SU-DHL-6 (cell line): Measurements from ENCODE around the gene CTU2.

Experiments
- CTCF ChIP-seq: fragments of 200-600 bp; sonication (generic); IDR thresholded peaks from one replicate; pipeline ENCODE4 v1.5.1; 2017; ENCODE audit warnings: antibody characterized with exemption, mild to moderate bottlenecking, low read length, moderate library complexity; ENCODE audit not compliant: insufficient read depth, poor library complexity, severe bottlenecking
- EZH2phosphoT487 ChIP-seq: fragments of 200-600 bp; sonication (generic), shearing (Covaris generic); conservative IDR thresholded peaks from 2 replicates; pipeline ENCODE4 v1.6.1; 2018; ENCODE audit warnings: mild to moderate bottlenecking, antibody characterized with exemption, low read length, moderate library complexity, mixed read lengths

GRCh38 chr16:88657371-88657770 lies 48.9 kb upstream of the CTU2 start:
- no peak for TF ChIP-seq CTCF
- no peak for TF ChIP-seq EZH2phosphoT487
